ENCODE data around the gene PNCK. TPM values are rescaled to one million over a fixed set of nuclear protein-coding genes. Genes with fewer than 3 reads are reported as not detected.

Gene PNCK
- total and polyA plus RNA-seq, 10 of the 15 experiments (the other 5 are each of a cell fraction or from before 2014, with no cell fraction given): 0.21 to 0.67 (median 0.54) TPM; not detected in 7

DNA sequence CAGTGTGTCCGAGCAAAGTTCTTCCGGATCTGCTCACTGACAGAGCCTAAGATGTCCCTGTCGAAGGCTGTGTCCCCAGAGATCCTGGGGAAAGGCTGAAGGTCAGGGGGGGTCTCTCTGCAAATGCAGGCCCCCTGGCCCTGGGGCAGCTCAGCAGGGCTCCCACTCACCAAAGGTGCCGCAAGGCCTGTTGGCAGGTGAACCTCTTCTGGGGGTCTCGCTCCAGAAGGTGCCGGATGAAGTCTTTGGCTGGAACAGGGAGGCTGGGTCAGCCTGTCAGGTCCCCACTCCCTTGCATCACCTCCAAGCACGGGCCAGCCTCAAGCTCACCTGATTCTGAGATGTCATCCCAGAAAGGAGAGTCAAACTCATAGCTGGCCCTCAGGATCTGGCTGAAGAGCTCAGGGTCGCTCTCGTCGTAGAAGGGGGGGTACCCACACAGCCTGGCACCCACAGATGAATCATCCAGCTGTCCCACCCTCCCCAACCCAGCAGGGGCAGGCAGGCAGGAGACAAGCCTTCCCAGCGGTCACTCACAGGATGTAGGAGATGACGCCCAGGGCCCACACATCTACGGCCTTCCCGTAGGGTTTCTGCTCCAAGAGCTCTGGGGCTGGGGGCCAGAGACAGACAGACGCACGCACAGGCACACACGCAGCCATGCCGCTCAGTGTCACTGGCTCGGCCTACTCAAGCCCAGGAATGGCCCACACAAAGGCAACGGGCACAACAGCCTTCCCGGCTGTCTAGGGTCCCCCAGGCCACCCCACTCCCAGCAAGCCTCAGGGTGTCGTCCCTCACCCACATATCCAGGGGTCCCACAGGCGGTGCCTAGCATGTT is 2.6 kb downstream of the PNCK start:
- Histone ChIP-seq H3K27ac (ENCODE audit: control insufficient read depth, insufficient read depth) (no peak overlapping the region), H3K9ac (ENCODE audit: control insufficient read depth, insufficient read depth, low read length) (no peak overlapping the region), H3K4me1 (ENCODE audit: control insufficient read depth, insufficient read depth, low read length) (no peaks in the 10 kb centered on the region), H3K4me2 (ENCODE audit: control insufficient read depth, insufficient read depth) (no peak overlapping the region), H3K36me3 (ENCODE audit: control insufficient read depth in 2 of 2, insufficient read depth in 2 of 2, low read length in 1 of 2) (no peaks in the 10 kb centered on the region), H3K27me3 (replicated peaks in 1 of 2; ENCODE audit: control insufficient read depth in 2 of 2, insufficient read depth in 2 of 2, low read length in 1 of 2) (no peaks in the 10 kb centered on the region), H3K9me3 (replicated peaks; ENCODE audit: control insufficient read depth, insufficient read depth, low read length) (no peaks in the 10 kb centered on the region; the same call in 2 of the 3 replicates), H2AFZ (ENCODE audit: control insufficient read depth, low read depth, low read length) (no peak overlapping the region), H3K4me3 (no peak overlapping the region), H3K79me2 (ENCODE audit: control insufficient read depth, insufficient read depth, low read length) (no peaks in the 10 kb centered on the region), H4K20me1 (ENCODE audit: control insufficient read depth, insufficient read depth) (no peaks in the 10 kb centered on the region)
- in situ Hi-C loops (cut with MboI) (loop anchor here (5.0 to 10.0 kb wide), 2 partner anchors 64 to 724 kb away; no protein-coding TSS in a partner anchor), intact Hi-C loops (cut with micrococcal nuclease; ENCODE audit: unreplicated experiment) (no loop called here)
- ChIA-PET CTCF (interaction anchor here (0.6 to 4.5 kb wide), 3 partner anchors 329 to 811 kb away, joined by 3 to 25 read pairs (median 4); no protein-coding TSS in a partner anchor), POLR2A (no interaction called here), RAD21 (ENCODE audit: unreplicated experiment) (interaction anchor here (0.7 kb wide), 1 partner anchor 114 kb away, joined by 3 read pairs; no protein-coding TSS in a partner anchor), SMC1A (ENCODE audit: uncharacterized antibody, unreplicated experiment) (no interaction called here)
- DNase-seq (ENCODE audit: low read depth, low spot score) (no peak), ATAC-seq (no peak), FAIRE-seq (no peak)
- WGBS (ENCODE audit: insufficient coverage, insufficient replicate concordance, low lambda C conversion rate, missing lambda C conversion rate): 61% methylated on average over 23 of the region's 23 CpGs
- BruUV-seq (replicated peaks): no TSS peak
- TF ChIP-seq YBX1 (IDR thresholded peaks at IDR 0.05) (no peak), IRF4 (IDR thresholded peaks at IDR 0.05; ENCODE audit: low read depth, low read length) (no peak), KLF5 (IDR thresholded peaks at IDR 0.05; ENCODE audit: partially characterized antibody) (no peak), CUX1 (IDR thresholded peaks at IDR 0.05; ENCODE audit: insufficient replicate concordance, low read depth, low read length) (no peak), EED (IDR thresholded peaks at IDR 0.05; ENCODE audit: low read depth) (no peak), RELB (IDR thresholded peaks at IDR 0.05; ENCODE audit: low read depth) (no peak), TCF12 (IDR thresholded peaks at IDR 0.05; ENCODE audit: low read depth, low read length) (no peak), E2F4 (IDR thresholded peaks at IDR 0.05; ENCODE audit: low read depth, low read length) (no peak)
- TF ChIP-seq, protein P1, sequence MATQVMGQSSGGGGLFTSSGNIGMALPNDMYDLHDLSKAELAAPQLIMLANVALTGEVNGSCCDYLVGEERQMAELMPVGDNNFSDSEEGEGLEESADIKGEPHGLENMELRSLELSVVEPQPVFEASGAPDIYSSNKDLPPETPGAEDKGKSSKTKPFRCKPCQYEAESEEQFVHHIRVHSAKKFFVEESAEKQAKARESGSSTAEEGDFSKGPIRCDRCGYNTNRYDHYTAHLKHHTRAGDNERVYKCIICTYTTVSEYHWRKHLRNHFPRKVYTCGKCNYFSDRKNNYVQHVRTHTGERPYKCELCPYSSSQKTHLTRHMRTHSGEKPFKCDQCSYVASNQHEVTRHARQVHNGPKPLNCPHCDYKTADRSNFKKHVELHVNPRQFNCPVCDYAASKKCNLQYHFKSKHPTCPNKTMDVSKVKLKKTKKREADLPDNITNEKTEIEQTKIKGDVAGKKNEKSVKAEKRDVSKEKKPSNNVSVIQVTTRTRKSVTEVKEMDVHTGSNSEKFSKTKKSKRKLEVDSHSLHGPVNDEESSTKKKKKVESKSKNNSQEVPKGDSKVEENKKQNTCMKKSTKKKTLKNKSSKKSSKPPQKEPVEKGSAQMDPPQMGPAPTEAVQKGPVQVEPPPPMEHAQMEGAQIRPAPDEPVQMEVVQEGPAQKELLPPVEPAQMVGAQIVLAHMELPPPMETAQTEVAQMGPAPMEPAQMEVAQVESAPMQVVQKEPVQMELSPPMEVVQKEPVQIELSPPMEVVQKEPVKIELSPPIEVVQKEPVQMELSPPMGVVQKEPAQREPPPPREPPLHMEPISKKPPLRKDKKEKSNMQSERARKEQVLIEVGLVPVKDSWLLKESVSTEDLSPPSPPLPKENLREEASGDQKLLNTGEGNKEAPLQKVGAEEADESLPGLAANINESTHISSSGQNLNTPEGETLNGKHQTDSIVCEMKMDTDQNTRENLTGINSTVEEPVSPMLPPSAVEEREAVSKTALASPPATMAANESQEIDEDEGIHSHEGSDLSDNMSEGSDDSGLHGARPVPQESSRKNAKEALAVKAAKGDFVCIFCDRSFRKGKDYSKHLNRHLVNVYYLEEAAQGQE (IDR thresholded peaks at IDR 0.05; ENCODE audit: low read depth, low read length): no peak
